GM21515 (cell line): ENCODE data around the gene TACC2.

Source experiments
- ATAC-seq: cut with Tn5 transposase; IDR thresholded peaks from one replicate; pipeline ENCODE4 v1.9.1; 2021; ENCODE audit not compliant: unreplicated experiment

TACC2 gene

DNA sequence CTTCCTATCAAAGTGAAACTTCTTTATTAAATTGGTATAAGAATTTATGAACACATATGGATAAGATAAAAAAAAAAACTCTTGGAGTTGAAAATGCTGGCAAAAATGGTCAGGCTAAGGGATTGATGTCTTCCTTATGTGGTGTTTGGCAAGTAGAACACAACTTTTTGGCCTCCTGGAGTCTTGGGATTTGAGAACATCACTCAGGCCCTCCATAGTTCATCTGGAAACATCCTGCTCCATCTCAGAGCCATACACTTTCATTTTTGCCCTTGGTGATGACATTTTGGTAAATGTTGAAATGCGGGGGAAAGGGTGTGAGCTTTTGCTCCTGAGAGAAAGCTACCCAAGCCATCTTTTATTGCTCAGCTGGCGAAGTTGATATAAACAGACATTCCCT lies 254.6 kb downstream of the TACC2 start:
- ATAC-seq = no peak

DNA sequence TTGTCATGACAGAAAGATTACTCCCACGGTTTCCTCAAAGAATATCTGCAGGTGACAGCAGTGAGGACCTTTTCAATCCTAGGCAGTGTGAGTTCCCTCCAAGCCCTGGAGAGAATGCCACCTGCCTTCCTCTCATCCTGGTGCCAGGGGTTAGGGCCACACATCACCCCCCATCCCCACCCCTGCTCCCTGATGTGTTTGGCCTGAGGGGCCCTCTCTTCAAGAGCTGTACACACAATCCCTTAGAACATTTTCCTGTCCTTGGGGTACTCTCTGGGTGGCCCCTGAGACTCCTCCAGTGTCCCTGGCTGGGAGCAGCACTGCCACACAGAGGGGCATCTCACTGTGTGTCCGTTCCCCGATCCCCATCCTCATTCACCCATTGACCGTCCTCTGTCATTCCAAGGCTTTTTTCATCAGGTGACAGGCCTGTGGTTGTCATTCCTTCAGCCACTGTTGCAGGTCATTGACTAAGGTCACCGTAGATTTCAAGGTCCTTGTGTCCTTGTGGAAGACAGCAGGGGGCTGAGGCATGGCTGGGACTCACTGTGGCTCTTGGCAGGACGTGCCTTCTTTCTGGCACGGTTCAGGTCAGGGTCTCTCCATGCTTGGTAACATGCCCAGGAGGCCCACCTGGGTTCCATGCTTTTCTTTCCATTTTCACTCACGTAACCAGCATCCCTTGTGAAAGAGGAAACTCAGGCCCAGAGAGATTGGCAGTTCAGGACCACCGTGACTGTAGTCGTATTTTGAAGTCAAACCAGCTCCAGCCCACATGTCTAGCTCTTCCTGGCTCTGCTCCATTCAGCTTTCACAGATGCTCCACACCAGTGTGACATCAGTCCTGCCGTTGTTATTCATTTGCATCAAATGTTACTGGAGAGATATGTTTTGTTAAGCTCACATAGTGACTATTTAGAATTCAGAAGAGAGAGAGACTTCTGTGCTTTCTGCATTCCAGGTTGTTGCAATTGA lies 255.3 kb downstream of the TACC2 start:
- ATAC-seq = no peak

DNA sequence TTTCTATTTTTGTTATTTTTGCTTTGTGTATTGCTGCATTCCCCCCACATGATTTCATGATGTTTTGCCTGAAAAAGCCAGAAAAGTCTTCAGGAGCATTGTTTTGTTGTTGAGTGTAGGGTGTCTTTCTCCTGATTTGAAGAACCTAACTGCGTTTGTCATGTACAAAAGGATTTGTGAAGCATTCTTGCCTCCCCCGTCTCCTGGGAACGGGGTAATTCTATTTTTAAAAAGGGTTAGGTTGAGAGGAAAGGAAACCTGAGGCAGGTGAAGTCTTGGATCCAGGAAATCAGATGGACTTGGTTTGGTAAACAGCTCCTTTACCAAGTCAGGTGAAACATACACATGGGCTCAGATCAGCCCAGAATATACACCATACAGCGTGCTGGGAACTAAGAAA lies 256.2 kb downstream of the TACC2 start:
- ATAC-seq = no peak

DNA sequence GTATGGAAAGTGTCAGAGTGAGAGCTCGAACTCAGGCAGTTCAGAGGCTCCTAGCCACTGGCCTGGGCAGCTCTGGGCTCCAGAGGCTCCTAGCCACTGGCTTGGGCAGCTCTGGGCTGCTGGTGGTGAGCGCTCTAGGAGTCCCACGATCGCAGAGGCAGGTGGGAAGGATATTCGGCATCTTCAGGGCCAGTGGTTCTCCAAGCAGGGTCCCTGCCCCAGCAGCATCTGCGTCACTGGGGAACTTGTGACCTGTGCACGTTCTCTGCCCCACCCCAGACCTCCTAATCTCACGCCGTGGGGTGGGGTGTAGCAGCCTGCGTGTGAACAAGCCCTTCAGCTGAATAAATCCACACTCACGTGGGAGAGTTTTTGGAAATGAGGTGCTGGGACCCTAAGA lies 256.9 kb downstream of the TACC2 start:
- ATAC-seq = no peak

DNA sequence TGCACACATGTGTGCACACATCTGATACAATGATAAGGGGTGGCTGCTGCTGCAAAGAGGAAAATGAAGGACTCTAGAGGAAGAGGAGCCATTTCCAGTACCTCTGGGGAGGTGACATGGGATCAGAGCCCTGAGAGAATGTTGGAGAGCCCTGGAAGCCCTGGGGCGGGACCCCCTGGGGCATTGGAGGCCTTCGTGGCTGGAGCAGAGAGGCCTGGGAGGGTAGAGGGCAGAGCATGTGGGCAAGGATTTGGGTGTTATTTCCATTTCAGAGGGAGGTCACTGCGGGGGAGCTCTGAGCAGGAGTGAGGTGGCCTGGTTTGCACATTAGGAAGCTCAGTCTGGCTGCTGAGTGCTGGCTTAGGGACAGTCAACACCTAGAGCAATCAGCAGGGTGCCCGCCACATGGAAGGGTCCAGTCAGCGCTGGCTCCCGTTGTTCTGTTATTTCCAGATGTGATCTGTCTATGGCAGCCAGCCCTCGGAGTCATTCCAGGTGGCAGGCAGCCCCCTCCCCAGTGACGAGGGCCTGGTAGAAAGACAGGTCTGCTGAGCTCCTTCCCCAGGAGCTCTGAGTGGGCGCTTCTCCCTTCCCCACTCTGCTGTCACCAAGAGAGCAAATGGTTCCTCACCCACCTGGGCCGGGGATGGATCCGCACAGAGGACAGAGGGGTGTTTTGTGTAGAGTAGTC lies 258.0 kb downstream of the TACC2 start:
- no peak for ATAC-seq

DNA sequence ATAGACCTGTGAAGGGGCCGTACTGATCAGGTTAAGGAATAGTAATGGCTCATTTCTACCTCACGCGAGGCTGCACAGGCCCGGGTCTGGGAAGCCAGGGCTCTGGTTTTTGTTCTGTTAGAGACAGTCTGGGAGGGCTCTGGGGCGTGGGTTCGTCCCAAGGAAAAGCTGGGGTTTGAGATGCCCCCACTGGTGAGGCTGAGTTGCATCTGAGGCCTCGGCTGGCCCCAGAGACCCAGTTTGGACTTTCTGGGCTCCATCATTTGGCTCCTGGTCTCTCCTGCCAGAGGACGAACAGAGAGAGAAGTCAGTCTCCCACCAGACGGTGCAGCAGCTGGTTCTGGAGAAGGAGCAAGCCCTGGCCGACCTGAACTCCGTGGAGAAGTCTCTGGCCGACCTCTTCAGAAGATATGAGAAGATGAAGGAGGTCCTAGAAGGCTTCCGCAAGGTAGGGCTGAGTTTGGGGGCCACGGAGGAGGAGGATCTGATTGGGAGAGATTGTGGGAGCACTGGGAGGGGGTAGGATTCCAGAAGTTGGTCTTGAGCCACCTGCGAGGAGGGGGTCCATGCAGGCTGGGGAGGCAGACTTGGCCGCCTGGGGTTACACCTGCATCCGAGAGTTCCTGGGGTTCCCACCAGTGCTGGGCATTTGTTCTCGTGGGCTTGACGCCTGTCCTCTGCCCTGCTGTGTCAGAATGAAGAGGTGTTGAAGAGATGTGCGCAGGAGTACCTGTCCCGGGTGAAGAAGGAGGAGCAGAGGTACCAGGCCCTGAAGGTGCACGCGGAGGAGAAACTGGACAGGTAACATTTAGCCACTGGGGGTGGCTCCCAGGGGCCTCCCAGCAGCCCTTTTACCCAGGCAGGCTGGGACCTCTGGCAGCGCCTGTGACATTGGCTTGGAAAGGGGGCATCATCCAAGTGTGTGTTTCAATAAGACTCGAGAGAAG lies 259.7 kb downstream of the TACC2 start:
- ATAC-seq = no peak

DNA sequence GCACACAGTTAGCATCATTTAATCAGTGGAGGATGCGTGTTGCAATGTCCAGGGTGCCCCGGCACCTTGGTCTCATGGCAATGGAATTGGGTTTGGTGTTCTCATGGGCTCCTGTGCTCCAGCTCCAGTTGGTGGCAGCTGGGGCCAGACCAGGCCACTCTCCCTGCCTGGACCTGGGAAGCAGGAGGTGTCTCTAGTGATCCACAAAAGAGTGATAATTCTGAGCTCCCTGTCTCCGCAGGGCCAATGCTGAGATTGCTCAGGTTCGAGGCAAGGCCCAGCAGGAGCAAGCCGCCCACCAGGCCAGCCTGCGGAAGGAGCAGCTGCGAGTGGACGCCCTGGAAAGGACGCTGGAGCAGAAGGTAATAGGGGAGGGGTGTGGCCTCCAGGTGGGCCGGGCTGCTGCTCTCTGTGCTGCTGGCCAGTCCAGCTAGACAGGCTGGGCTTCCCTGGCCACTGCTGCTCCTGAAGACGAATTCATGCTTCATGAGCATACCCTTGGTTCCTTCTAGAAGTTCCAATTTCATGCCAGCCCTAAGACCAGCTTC lies 260.4 kb downstream of the TACC2 start:
- no peak for ATAC-seq

DNA sequence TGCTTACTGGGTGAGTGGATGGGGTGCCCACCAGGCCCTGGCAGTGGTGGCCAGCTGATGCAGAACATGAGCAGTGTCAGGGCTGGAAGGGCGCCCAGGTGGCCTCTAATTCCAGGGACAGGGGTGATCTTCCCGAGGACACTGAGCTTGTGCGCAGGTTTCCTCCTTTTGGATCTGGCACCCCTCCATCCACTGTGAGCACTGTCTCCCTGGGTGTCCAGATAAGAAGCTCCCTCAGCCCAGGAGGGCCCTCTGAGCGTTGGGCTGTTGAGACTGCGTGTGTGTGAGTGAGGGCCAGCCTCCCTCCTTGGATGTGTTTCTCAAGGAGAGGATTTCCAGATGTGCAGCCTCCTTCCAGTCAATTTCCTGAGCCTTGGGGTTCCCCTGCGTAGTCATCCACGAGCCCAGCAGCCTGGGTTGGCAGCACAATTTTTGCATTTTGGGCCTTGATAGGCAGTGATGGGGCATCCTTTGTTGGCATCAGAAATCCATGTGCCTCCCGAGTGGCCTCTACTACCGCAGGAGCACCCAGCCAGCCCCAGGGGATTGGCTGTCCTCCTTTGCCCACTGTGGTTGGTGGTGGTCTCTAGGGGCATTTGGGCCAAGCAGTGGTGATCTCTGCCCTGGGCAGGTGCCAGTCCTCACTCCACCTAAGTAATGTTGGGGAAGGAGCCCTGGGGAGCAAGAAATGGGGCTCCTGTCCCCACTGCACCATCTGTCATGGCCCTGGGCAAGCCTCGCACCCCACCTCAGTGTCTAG lies 261.2 kb downstream of the TACC2 start:
- no peak for ATAC-seq

DNA sequence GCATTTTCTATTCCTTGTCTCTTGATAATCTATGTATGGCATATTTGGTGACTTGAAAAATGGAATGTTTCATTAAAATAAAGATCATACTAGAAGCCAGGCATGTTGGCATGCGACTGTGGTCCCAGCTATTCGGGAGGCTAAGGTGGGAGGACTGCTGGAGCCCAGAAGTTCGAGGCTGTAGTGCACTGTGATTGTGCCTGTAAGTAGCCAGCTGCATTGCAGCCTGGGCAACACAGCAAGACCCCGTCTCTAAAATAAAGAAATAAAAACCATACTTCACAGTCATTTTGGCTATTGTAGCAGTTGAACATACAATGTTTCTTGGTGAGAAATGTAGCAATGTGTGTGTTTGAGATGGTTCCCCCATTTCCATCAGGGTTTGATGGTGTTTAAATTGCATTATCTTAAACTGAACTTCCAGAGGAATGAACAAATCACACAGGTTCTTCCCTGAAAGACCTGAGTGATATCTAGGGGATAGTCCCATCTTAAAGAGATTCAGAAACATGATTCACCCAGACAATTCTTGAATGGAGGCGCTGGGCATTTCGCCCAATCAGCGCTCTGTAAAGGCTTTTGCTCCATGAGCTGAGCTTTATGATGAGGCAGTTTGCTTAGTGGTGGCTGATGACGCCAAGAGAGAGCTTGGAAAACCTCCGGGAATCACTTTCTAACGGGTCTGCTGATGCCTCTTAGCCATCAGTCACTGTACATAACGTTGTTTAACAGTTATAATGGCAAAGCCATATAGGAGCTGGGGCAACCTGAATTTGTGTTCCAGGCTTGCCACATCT lies 262.7 kb downstream of the TACC2 start:
- ATAC-seq = no peak

DNA sequence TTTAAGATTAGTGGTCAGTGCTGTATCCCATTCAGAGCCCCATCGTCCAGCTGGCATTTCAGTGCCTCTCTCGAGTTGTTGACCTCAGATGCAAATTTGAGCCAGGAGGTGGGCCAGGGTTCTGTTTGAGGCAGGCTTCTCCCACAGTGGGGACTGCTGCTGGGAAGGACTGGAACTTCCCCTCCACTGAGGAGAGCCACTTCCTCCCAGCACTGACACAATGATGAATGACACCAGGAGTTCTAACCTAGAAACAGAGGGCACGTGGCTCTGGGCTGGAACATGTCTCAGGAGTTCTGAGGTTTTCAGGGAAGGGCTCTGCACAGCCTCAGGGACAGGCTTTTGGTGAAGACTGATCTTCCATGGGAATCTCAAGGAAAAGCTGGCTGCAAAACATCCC lies 263.8 kb downstream of the TACC2 start:
- ATAC-seq = no peak

DNA sequence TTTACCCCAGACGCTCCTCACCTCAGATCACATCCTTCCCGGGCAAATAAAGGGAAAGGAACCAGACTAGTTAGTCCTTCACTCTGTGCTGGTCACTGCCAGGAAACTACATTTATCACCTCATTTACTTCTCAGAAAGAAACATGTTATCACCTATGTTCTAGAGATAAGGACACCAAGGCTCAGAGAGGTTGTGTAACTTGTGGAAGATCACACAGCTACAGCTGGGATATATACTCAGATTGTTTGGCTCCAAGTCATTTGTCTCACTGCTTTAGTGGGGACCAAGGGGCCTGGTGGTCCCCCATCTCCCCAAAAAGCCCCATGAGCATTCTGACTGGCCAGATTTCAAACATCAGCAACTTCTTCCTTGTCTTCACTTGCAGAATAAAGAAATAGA lies 264.6 kb downstream of the TACC2 start:
- no peak for ATAC-seq

DNA sequence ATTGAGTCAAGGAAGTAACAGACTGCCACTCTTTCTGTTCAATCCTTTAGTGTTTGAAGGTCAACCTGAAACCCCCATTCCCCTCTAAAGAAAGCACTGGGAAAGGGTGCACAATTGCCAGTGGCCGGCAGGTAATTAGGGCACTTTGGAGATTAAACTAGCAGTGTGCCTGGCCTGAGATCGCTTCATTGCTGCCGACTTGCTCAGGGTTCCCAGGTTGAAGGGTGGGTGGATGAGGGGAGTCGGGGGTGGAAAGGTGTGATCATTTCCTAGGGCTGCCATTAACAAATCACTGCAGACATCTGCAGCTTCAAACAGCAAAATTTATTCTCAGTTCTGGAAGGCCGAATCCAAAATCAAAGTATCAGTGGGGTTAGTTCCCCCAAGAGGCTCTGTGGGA lies 265.9 kb downstream of the TACC2 start:
- ATAC-seq = no peak

DNA sequence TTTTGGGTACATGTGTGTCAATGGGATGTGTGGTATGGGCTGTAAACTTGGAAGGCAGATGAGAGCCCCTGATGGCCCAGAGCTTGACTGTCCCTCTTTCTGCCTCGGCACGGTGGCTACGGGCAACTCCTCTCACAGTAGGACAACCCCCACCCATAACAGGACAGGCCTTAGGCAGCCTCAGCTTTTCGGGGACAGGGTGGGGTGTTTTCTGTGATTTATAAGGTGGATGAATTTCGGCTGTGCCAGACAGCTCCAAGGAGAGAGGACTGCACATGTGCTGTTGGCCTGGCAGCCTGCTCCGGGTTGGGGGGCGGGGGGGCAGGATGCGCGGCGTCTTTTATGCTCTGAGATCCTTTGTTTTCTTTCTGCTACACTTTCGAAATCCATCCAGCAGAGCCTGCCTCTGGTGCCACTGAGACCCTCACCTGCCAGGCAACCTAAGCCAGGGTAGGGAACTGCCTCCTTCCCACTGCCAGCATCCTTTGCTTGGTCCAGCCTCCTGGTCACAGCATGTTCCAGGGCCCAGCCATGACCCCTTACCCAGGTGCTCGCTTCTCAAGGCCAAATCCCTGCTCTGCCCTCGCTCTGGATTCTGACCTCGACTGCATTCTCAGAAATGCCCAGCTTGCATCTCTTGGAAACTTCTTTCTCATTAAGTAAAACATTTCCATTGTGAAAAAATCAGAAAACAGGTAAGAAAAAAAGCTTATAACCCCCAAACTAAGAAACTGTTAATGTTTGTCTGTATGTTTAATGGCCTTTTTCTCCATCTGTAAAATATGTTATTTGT lies 266.7 kb downstream of the TACC2 start:
- ATAC-seq = no peak

DNA sequence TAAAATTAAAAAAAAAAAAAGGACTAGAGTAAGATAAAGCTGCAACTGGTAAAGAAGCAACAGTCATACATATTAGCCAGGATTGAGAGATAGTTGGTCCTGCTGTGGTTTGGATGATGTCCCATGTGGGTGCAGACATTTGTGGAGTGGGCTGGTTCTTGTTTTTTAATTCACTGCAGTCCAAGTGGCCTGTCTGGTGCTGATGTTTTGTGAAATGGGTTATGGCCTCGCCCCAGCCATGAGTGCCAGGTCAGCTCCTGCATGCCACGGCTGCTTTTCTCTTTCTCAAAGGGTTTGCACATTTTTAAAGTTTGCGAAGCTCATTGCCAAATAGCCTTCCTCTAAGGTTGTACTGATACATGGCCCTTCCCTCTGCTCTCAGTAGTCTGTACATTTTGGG lies 268.1 kb downstream of the TACC2 start:
- no peak for ATAC-seq

DNA sequence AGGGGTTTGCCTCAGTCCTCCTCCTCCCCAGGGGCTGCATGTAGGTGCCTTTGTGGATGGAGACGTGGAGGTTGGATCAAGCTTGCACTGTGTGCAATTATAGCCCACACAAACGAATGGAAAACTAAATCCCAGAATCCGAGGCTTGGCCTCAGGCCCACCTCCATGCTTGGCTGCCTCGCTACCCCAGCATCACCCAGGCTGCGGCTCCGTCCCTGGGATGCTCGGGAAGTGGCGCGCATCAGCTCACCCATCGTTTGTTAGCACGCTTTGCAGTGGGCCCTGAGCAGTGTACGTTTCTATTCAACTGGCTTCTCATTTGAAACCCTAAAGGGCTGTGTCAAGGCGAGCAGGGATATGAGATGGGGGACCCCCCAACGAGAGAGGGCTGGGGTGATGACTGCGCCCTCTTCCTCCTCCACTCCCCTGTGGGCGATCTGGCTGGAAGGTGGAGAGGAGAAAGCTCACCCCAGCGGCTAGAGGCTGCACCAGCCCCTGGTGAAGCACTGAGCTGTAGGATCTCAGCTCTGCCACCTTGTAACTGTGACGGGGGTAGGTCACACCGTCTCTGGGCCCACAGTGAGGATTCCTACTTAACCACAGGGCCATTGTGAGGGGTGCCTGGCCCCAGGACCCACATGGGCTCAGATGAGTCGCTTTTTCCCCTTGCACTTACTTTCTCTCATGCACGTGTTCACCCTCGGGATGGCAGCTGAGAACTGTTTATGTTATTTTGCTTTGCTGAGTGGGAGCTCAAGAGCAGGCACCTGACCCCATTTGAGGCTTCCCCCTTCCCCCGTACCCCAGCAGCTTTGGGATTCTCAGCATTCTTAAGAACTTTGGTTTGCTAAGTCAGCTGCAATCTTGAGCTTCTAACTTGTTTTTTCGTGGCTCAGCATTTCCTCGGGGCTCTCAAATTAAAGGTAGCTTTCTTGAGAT lies 269.4 kb downstream of the TACC2 start:
- ATAC-seq = no peak

DNA sequence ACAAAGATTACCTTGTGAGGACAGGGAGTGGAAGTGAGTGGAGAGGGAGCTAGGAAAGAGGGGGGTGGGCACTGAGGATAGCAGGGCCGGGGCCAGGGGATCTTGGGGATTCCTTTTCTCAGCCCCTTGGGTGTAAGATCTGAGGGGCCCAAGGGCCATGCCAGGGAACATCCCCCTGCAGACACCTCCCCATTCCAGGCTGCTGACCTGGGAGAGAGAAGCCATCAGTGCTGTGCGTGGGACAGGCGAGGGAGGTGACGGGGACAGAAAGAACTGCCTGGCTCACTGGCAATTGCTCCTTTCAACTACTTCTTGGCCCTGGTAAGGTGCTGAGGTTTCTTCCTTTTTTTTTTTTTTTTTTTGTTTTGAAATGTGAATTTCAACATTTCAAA lies 270.1 kb downstream of the TACC2 start:
- no peak for ATAC-seq

DNA sequence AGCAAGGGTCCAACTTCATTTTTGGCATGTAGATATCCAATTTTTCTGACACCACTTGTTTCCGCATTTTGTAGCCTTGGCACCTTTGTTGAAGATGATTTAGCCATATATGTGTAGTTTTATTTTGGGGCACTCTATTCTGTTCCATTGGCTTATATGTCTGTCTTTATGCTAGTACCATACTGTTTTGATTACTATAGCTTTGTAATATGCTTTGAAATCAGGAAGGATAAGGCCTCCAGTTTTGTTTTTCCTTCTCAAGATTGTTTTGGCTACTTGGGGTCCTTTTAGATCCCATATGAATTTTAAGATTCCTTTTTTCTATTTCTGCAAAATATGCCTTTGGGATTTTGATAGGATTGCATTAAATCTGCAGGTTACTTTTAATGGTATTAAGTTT lies 272.6 kb downstream of the TACC2 start:
- no peak for ATAC-seq

DNA sequence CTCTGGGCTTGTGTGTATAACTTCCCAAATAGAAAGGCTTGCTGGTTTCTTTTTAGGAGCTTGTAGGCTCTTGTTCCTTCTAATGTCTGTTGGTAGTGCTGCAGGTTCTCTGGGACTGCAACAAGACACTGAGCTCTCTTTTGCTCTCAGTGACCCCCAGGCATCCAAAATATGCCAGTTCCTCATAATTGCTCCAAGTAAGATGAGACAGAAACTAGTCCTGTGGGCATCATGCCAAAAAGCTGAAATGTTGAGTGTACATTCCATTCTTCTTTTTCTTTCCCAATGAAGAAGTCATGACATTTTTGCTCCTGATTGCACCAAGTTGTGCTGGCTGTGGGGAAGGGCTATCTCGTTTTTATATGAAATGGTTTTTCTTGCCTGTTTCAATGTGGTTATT lies 275.0 kb downstream of the TACC2 start:
- ATAC-seq = no peak
